NCI-H2107 (cell line): ENCODE measurements around the gene KCNJ1.

Experiments
- DNase-seq: peaks from one replicate; lab custom pipeline; 2025; lab: John Stamatoyannopoulos, UW

Gene KCNJ1

GRCh38 chr11:128882451-128882850 lies 15.4 kb upstream of the KCNJ1 start:
- DNase-seq, result no peak

GRCh38 chr11:128881221-128881620 lies 14.1 kb upstream of the KCNJ1 start:
- DNase-seq, result no peak

- no peak for DNase-seq
Measured at GRCh38 chr11:128879817-128880216, 12.7 kb upstream of the KCNJ1 start.

GRCh38 chr11:128878455-128878854 lies 11.4 kb upstream of the KCNJ1 start:
- no peak for DNase-seq

- DNase-seq, result no peak
Measured at GRCh38 chr11:128877726-128878125, 10.6 kb upstream of the KCNJ1 start.

- no peak for DNase-seq
Measured at GRCh38 chr11:128876133-128876650, 9.1 kb upstream of the KCNJ1 start.

GRCh38 chr11:128874427-128874826 lies 7.3 kb upstream of the KCNJ1 start:
- DNase-seq, result no peak

GRCh38 chr11:128872594-128872993 lies 5.5 kb upstream of the KCNJ1 start:
- DNase-seq, result no peak

- DNase-seq, result no peak
Measured at GRCh38 chr11:128872094-128872493, 5.0 kb upstream of the KCNJ1 start.

- DNase-seq, result no peak
Measured at GRCh38 chr11:128871168-128871610, 4.1 kb upstream of the KCNJ1 start.

- DNase-seq, result no peak
Measured at GRCh38 chr11:128868841-128869671, 2.0 kb upstream of the KCNJ1 start.

GRCh38 chr11:128865490-128865889 lies 1.6 kb downstream of the KCNJ1 start:
- DNase-seq, result no peak

- DNase-seq, result no peak
Measured at GRCh38 chr11:128862908-128863660, 4.0 kb downstream of the KCNJ1 start.

GRCh38 chr11:128862406-128862805 lies 4.7 kb downstream of the KCNJ1 start:
- no peak for DNase-seq

GRCh38 chr11:128860571-128861361 lies 6.3 kb downstream of the KCNJ1 start:
- no peak for DNase-seq

GRCh38 chr11:128859563-128860441 lies 7.3 kb downstream of the KCNJ1 start:
- DNase-seq, result no peak

- no peak for DNase-seq
Measured at GRCh38 chr11:128857341-128857740, 9.8 kb downstream of the KCNJ1 start.

GRCh38 chr11:128856241-128856640 lies 10.9 kb downstream of the KCNJ1 start:
- DNase-seq, result no peak

- DNase-seq, result no peak
Measured at GRCh38 chr11:128854841-128855240, 12.3 kb downstream of the KCNJ1 start.

GRCh38 chr11:128853559-128853958 lies 13.5 kb downstream of the KCNJ1 start:
- no peak for DNase-seq

GRCh38 chr11:128852327-128853023 lies 14.6 kb downstream of the KCNJ1 start:
- DNase-seq, result no peak
